CD14-positive monocyte (primary cell): ENCODE results near the gene SPEN. TPM values are rescaled to one million over a fixed set of nuclear protein-coding genes. Genes with fewer than 3 reads are reported as not detected.

Experiments
- DNase-seq, 3 donors: peaks; one replicate each; pipeline ENCODE4 v3.0.0-alpha.2; 2011 to 2022
- H2AFZ ChIP-seq: 2 replicates; pipeline ENCODE4 v1.6.0; 2012; ENCODE audit warnings: mild to moderate bottlenecking, low read depth, low read length, inconsistent platforms; ENCODE audit not compliant: insufficient read depth, poor library complexity, severe bottlenecking
- H3K27ac ChIP-seq, 2 donors: 1 replicate in 1 of 2; 2 replicates in 1 of 2; pipeline ENCODE4 v1.5.1; 2012 to 2013; ENCODE audit warnings: low read length in 2 of 2, control low read depth in 1 of 2, inconsistent platforms in 1 of 2, low read depth in 1 of 2, mild to moderate bottlenecking in 1 of 2
- H3K27me3 ChIP-seq, 2 donors: one replicate each; pipeline versions ENCODE4 v1.6.0 to v1.6.1; 2011 to 2013; ENCODE audit warnings: low read length in 2 of 2; ENCODE audit not compliant: control insufficient read depth in 2 of 2, insufficient read depth in 2 of 2
- H3K36me3 ChIP-seq, 2 donors: replicated peaks in 1 of 2; 1 replicate in 1 of 2; 2 replicates in 1 of 2; pipeline versions ENCODE4 v1.5.1 to v1.6.1; 2012 to 2013; ENCODE audit warnings: low read length in 2 of 2, control low read depth in 1 of 2, inconsistent platforms in 1 of 2, mild to moderate bottlenecking in 1 of 2; ENCODE audit not compliant: insufficient read depth in 2 of 2, control insufficient read depth in 1 of 2
- H3K4me1 ChIP-seq, 2 donors: 1 replicate in 1 of 2; 2 replicates in 1 of 2; pipeline versions ENCODE4 v1.5.1 to v1.6.1; 2012 to 2013; ENCODE audit warnings: low read length in 2 of 2, control low read depth in 1 of 2, inconsistent platforms in 1 of 2, mild to moderate bottlenecking in 1 of 2, moderate library complexity in 1 of 2; ENCODE audit not compliant: insufficient read depth in 2 of 2, control insufficient read depth in 1 of 2
- H3K4me2 ChIP-seq: replicated peaks from 2 replicates; pipeline ENCODE3; 2012; ENCODE audit warnings: low read length, moderate library complexity, mild to moderate bottlenecking; ENCODE audit not compliant: poor library complexity, severe bottlenecking; ENCODE audit errors: extremely low read depth
- H3K4me3 ChIP-seq, 3 experiments: fragments of 200-600 bp in 1 of 3; sonication (generic) in 1 of 3; replicated peaks in 1 of 3; 1 replicate in 2 of 3; 2 replicates in 1 of 3; pipeline ENCODE4 v1.5.1; 2011 to 2013; ENCODE audit warnings: low read length in 3 of 3, mild to moderate bottlenecking in 3 of 3, control low read depth in 2 of 3, low read depth in 2 of 3, inconsistent platforms in 1 of 3, moderate library complexity in 1 of 3
- H3K79me2 ChIP-seq: 2 replicates; pipeline ENCODE4 v1.6.0; 2012; ENCODE audit warnings: mild to moderate bottlenecking, control low read depth, inconsistent platforms, low read length, moderate library complexity; ENCODE audit not compliant: insufficient read depth
- H3K9ac ChIP-seq: 2 replicates; pipeline ENCODE4 v1.6.0; 2017; ENCODE audit warnings: low read length, mild to moderate bottlenecking; ENCODE audit not compliant: insufficient read depth, poor library complexity, severe bottlenecking
- H3K9me3 ChIP-seq, 2 donors: replicated peaks in 1 of 2; 1 replicate in 1 of 2; 2 replicates in 1 of 2; pipeline versions ENCODE4 v1.5.1 to v1.6.1; 2012 to 2013; ENCODE audit warnings: low read length in 2 of 2, control low read depth in 1 of 2; ENCODE audit not compliant: control insufficient read depth in 1 of 2, insufficient read depth in 1 of 2
- H4K20me1 ChIP-seq: 2 replicates; pipeline ENCODE4 v1.6.0; 2012; ENCODE audit warnings: mild to moderate bottlenecking, low read length, control low read depth, moderate library complexity; ENCODE audit not compliant: insufficient read depth
- H3K27ac Mint-ChIP-seq, 7 donors: one replicate each; pipeline ENCODE4 v1.8.0; 2020; ENCODE audit warnings: mild to moderate bottlenecking in 7 of 7, mixed read lengths in 7 of 7, moderate library complexity in 6 of 7, inconsistent platforms in 2 of 7
- H3K27me3 Mint-ChIP-seq, 3 donors: one replicate each; pipeline ENCODE4 v1.8.0; 2021 to 2022; ENCODE audit warnings: low read depth in 3 of 3, mild to moderate bottlenecking in 3 of 3, mixed read lengths in 3 of 3, moderate library complexity in 3 of 3, inconsistent platforms in 1 of 3
- H3K36me3 Mint-ChIP-seq, 2 donors: one replicate each; pipeline ENCODE4 v1.8.0; 2020; ENCODE audit warnings: mixed read lengths in 2 of 2, inconsistent platforms in 1 of 2, mild to moderate bottlenecking in 1 of 2
- H3K4me1 Mint-ChIP-seq: one replicate; pipeline ENCODE4 v1.8.0; 2020; ENCODE audit warnings: mild to moderate bottlenecking, mixed read lengths
- H3K4me3 Mint-ChIP-seq, 2 donors: one replicate each; pipeline ENCODE4 v1.8.0; 2020; ENCODE audit warnings: mild to moderate bottlenecking in 2 of 2, mixed read lengths in 2 of 2, moderate library complexity in 1 of 2
- H3K9me3 Mint-ChIP-seq, 7 donors: one replicate each; pipeline ENCODE4 v1.8.0; 2020 to 2022; ENCODE audit warnings: mixed read lengths in 7 of 7, mild to moderate bottlenecking in 6 of 7, moderate library complexity in 6 of 7, inconsistent platforms in 2 of 7
- CTCF ChIP-seq: fragments of 200-600 bp; IDR thresholded peaks from one replicate; pipeline ENCODE4 v1.8.0; 2022; ENCODE audit warnings: antibody characterized with exemption, mild to moderate bottlenecking
- WGBS: methylation state at CpG from one replicate; pipeline ENCODE4 v1.1.5; 2013; ENCODE audit warnings: missing lambda C conversion rate; ENCODE audit not compliant: insufficient coverage; 5-methylcytosine and 5-hydroxymethylcytosine counted together
- intact Hi-C, 2 donors: fragments of 100-400 bp; cut with micrococcal nuclease; formaldehyde crosslinking; loops; one replicate each; pipeline versions ENCODE4 v1.15.0 to v1.15.1; 2023
- polyA plus RNA-seq, 3 donors: library from polyadenylated mRNA; depleted of rRNA in 1 of 3; unstranded in 2 of 3; stranded (reverse) in 1 of 3; fragments of 300-500 nt in 2 of 3; fragments of >200 nt in 1 of 3; fragmentation: Illumina TruSeq in 2 of 3; gene quantifications; 1 replicate in 2 of 3; 2 replicates in 1 of 3; pipeline ENCODE4 v1.2.3, GENCODE V29; 2012 to 2021

The SPEN gene
- polyA plus RNA-seq, 3 donors, result 3.1 to 30.9 (median 6.1) TPM

- Histone ChIP-seq H4K20me1 (peaks cover 93% of the 10 kb centered on the region), H2AFZ (no peak overlapping the region), H3K27me3 (no peaks in the 10 kb centered on the region), H3K79me2 (peaks cover 20% of the 10 kb centered on the region), H3K4me1 (peaks cover 13 to 19% of the 10 kb centered on the region in 2 donors), H3K9me3 (no peaks in the 10 kb centered on the region), H3K4me3 (no peak overlapping the region), H3K36me3 (peaks cover 83 to 88% of the 10 kb centered on the region in 2 donors), H3K9ac (no peak overlapping the region), H3K27ac (no peak overlapping the region), H3K4me2 (no peak overlapping the region)
- Mint-ChIP-seq H3K27ac (peak overlapping the region in 1 of 7 donors; percentile 30), H3K4me1 (peaks cover 16% of the 10 kb centered on the region), H3K9me3 (no peaks in the 10 kb centered on the region), H3K36me3 (peaks cover 73 to 98% of the 10 kb centered on the region in 2 donors), H3K27me3 (no peaks in the 10 kb centered on the region), H3K4me3 (no peak overlapping the region)
- DNase-seq, result no peak
- no peak for TF ChIP-seq CTCF
- intact Hi-C loops, result loop anchor here in 1 of 2 donors (5.0 kb wide), 1 partner anchor 48 kb away; no protein-coding TSS in a partner anchor
- WGBS, result 97% methylated on average over 55 of the region's 55 CpGs
Observed at GRCh38 chr1:15944308-15945010, 97.0 kb downstream of the SPEN start.

GRCh38 chr1:15945011-15945831 lies 97.7 kb downstream of the SPEN start:
- DNase-seq, result no peak
- Histone ChIP-seq H3K27me3 (no peaks in the 10 kb centered on the region), H3K4me2 (no peak overlapping the region), H4K20me1 (peaks cover 95% of the 10 kb centered on the region), H3K27ac (no peak overlapping the region), H3K4me3 (no peak overlapping the region), H3K9me3 (no peaks in the 10 kb centered on the region), H3K4me1 (peaks cover 21 to 27% of the 10 kb centered on the region in 2 donors), H3K36me3 (peaks cover 76 to 80% of the 10 kb centered on the region in 2 donors), H3K79me2 (peaks cover 25% of the 10 kb centered on the region), H2AFZ (no peak overlapping the region), H3K9ac (no peak overlapping the region)
- peak overlapping the region in 2 of 7 donors; percentile 53 to 79 for H3K27ac Mint-ChIP-seq
- intact Hi-C loops, result no loop called here
- peaks cover 24% of the 10 kb centered on the region for H3K4me1 Mint-ChIP-seq
- H3K4me3 Mint-ChIP-seq, result no peak overlapping the region
- no peaks in the 10 kb centered on the region for H3K27me3 Mint-ChIP-seq
- H3K9me3 Mint-ChIP-seq, result peaks cover 0 to 1% (median 0%) of the 10 kb centered on the region in 7 donors
- no peak for TF ChIP-seq CTCF
- peaks cover 66 to 90% of the 10 kb centered on the region in 2 donors for H3K36me3 Mint-ChIP-seq
- 97% methylated on average over 36 of the region's 39 CpGs for WGBS
